Activated T-helper 9 cell treated with anti-CD3 and anti-CD28 coated beads, Interleukin-2, amount 50 U/mL, for 16 hours (primary cell): ENCODE measurements around the gene RERE.

Experiments used
- DNase-seq: peaks from one replicate; pipeline ENCODE4 v3.0.0-alpha.2; 2020; ENCODE audit warnings: low read depth

RERE gene

DNA sequence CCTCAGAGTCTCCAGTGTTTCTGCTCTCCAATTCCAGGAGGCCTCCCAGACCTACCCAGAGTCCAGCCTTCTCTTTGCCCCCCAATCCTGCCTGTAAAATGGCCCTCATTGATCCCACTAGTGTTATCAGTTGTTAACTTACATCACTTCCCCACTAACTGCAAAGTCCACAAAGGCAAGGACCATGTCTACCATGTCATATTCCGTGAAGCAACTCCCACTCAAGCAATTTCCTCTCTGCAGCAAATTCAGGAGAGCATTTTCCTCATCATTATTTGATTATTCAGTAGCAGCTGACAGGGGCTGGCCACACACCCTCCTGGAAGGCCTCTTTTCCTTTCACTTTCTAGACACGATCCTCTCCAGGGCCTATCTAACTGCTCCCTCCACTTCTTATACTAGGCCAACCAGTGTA is 153.5 kb downstream of the RERE start:
- DNase-seq: no peak

DNA sequence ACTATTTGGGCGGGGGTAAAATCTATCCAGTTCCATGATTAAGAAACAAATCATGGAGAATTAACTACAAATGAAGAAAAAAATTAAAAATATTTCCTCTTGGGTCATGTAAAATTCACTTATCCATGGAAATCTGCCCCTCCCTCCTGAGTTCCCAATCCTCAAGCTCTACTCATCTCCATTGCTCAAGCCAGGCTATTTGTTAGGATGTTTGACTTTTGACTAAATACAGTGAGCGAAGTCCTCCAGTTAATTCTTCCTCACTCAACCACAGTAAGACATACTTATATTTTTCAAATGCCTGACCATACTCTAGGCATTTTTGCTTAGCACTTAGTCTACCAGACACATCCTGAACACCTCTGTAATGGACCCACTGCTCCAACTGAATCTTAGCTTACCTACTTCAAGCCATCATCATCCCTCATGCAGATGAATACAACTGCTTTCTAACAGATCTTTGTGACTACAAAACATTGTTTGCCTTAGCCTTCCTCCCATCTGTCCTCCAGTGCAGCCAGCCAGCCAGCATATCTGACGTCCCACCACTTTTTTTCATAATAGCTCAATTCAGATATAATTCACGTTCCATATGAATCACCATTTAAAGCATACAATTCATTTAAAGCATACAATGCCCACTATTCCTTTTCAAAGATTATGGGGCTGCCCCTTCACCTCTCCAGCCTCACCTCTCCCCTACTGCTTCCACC is 154.2 kb downstream of the RERE start:
- no peak for DNase-seq

DNA sequence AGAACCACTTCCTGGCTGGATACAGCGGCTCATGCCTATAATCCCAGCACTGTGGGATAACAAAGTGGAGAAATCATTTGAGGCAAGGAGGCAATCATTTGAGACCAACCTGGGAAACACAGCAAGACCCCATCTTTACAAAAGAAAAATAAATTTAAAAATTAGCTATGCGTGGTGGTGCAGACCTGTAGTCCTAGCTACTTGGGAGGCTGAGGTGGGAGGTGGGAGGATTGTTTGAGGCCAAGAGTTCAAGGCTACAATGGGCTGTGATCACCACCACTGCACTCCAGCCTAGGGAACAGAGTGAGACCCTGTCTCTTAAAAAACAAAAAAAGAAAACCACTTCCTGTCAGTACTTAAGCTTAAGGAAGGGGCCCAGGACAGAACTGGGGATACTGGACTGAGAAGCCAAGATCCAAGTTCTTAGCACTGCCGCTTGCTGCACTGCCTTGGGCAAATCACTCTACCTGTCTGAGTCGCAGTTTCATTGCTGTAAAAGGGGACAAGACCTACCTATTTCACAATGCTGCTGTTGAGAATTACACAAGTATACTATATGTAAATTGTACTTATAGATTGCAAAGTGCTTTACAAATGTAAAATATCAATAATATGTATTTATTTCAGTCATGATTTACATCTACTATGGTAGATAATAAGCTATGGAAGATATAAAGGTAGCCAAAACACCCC is 154.9 kb downstream of the RERE start:
- no peak for DNase-seq

DNA sequence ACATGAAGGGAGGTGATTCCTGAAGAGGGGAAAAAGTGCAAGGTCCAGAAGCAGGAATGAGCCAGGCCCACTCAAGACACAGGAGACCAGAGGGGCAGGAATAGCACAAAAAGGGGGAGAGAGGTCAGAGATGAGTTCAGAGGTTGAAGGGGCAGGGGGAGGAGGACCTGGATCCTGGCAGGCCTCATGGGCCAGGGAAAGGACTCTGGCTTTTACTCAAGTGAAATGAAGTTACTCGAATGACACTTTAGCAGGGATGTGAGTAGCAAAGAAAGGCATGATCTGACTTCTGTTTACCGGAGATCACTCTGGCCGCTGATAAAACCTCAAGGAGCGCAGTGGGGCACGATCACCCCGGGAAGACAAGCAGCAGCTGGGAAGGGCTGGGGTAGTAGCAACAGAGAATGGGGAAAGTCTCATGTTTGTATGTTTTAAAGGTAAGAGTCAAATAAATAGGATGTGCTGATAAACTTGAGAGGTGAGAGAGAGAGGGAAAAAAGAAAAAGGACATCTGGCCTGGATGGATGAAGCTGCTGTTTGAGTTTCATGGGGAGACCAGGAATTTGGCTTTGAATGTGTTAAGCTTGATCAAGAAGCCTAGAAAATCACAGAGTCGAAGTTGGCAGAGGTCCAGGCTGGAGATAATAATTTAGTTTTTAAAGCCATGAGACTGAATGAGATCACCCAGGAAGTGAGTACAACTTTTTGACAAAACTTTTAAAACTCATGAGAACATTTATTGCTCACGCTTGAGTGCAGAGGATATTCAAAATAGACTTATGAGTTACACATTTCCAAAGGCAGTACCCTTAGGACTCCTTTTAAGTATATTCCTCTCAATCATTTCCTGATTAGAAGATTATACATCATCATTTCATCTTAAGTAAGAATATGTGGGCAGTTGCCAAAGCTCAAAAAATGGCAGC is 156.0 kb downstream of the RERE start:
- DNase-seq: no peak

DNA sequence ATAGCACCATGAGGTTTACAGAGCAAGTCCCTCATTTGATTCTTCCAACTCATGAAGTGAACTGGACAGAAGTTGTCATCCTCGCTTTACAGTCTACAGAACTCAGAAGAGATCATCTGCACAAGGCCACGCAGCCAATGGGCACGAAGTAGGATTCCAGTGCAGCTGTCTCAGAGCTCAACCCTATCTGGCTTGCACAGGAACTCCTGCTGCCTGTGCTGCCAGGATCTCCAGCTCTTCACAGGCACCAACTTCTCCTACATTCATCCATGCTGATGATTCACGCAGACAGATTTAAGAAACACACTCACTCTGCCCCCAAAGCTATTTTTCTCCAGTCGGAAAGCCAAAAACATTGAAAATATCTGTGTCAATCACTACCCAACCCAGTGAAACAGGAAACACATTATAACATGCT is 157.0 kb downstream of the RERE start:
- no peak for DNase-seq

DNA sequence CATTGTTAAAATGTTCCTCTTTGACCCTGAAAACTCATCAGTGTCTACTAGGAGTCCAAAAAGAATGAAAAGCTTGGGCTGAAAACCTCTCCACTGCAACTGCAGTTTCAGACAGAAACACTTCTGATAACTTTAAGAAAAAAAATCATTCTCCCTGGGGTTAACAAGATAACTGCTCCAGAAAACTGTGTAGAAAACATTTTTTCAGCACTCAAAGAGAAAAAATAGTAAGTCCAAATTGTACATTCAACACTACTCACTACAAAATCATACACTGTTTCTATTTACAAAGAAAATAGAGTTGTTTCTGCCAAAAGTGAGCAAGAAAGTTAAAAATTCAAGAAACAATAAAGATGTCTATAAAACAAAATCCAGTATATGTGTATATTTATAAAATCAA is 157.8 kb downstream of the RERE start:
- no peak for DNase-seq

DNA sequence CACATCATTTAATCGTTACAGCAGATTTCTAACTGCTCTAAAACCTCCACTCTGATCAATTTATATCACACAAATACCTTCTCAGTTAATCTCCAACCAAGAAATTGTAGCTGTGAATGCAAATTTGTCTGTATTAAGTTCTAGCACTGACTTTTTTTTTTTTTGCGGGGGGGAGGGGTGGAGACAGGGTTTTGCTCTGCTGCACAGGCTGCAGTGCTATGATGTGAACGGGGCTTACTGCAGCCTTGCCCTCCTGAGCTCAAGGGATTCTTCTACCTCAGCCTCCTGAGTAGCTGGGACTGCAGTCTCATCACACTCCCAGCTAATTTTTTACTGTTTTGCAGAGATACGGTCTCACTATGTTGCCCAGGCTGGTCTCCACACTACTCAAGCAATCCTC is 163.6 kb downstream of the RERE start:
- no peak for DNase-seq

DNA sequence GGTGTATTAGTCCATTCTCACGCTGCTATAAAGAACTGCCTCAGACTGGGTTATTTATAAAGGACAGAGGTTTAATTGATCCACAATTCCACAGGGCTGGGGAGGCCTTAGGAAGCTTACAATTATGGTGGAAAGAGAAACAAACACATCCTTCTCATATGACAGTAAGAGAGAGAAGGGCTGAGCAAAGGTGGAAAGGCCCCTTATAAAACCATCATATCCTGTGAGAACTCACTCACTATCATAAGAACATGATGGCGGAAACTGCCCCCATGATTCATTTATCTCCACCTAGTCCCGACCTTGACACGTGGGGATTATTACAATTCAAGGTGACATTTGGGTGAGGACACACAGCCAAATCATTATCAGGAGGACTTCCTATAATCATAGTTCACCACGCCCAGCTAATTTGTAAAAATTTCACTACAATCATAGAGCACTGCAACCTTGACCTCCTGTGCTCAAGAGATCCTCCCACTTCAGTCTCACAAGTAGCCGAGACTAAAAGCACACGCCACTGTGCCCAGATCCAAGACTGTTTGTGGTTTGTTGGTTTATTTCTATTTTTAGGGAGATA is 164.9 kb downstream of the RERE start:
- no peak for DNase-seq

DNA sequence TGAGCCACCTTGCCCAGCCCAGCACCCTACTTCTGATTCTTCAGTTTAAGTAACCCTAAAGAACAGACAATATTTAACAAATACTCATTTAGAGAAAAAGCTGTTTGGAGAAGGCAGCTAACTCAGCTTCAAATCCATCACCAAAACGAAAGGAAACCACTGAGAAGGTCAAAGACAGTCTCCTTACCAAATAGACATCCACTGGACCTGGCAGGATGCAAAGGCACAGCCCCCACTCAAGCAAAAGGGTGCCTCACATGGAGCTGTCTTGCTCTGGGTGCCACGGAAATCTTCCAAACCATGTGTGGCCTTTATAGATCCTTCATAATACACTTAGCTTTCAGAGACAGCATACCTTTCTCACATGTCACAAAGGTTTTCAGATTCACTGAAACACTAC is 165.5 kb downstream of the RERE start:
- DNase-seq: no peak

DNA sequence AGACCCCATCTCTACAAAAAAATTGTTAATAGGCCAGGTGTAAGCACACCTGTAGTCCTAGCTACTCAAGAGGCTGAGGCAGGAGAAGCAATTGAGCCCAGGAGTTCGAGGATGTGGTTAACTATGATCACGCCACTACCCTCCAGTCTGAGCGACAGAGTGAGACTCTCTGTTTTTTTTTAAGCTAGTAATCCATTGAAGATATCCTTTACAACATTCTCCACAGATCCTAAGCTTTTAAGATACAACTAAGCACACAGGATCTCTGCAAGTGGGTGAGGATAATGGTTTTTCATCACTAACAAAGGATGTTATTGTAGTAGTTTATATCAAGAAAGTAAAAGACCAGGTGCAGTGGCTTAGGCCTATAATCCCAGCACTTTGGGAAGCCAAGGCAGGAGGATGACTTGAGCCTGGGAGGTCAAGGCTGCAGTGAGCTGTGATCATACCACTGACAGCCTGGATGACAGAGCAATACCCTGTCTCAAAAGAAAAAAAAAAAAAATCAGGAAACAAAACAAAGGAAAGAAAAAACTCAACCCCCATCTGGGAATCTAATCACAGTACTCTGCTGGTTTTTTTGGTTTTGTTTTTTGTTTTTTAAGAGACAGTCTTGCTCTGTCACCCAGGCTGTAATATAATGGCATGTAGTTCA is 166.1 kb downstream of the RERE start:
- no peak for DNase-seq

DNA sequence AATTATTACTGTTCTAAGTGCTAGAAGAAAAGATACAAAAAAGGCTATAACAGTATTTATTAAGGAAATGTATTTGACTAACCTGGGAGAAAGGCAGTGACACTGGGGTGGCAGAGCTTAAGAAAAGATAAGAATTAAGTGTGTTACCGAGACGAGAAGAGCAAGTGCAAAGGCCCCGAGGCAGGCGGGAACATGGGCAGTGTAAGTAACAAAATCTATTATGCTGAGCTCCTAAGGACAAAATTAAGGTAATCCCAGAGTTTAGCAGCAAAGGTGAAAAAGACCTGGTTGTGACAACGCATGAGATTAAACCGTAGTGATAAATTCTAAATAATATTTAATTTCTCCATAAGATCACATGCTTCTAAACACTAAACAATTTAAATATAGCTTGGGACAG is 167.6 kb downstream of the RERE start:
- no peak for DNase-seq

DNA sequence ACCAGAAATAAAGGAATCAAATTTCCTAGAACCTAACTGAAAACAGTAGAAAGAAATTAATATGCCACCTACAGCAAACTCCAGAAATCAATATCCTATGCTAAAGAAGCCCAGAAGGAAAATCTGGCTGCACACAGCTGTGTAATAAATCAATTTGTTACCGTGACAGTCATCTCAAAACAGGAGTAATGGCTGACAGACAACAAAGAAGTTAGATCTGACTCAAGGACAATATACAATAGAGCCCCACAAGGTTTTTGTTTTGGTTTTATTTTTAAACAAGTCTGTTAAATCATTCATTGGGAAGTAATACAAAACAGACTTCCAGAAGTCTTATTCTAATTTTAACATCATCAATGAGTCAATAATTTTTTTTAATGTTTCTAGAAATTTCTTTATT is 168.4 kb downstream of the RERE start:
- DNase-seq: no peak

DNA sequence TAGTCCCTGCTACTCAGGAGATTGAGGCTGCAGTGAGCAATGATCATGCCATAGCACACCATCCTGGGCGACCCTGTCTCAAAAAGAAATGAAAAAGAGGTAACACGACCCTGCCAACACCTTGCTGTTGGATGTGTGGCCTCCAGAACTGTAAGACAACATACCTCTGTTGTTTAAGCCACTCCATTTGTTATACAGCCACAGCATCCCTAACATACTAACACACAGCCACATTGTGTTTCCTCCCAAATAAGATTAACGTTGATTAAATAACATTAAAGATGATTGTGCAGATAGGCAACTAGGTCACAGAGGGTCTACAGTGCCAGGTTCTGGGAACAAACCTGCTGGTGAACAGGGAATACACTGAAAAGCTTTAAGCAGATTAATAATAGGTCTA is 170.4 kb downstream of the RERE start:
- DNase-seq: no peak

DNA sequence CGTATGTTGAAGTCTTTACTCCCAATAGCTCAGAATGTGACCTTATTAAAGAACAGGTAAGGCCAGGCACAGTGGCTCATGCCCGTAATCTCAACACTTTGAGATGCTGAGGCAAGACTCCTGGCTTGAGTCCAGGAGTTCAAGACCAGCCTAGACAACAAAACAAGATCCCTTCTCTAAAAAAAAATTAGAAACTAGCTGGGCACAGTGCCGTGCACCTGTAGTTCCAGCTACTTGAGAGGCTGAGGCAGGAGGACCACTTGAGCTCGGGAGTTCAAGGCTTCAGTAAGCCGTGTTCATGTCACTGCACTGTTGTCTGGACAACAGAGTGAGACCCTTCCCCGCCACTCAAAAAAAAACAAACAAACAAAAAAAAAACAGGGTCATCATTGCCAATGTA is 171.3 kb downstream of the RERE start:
- no peak for DNase-seq

DNA sequence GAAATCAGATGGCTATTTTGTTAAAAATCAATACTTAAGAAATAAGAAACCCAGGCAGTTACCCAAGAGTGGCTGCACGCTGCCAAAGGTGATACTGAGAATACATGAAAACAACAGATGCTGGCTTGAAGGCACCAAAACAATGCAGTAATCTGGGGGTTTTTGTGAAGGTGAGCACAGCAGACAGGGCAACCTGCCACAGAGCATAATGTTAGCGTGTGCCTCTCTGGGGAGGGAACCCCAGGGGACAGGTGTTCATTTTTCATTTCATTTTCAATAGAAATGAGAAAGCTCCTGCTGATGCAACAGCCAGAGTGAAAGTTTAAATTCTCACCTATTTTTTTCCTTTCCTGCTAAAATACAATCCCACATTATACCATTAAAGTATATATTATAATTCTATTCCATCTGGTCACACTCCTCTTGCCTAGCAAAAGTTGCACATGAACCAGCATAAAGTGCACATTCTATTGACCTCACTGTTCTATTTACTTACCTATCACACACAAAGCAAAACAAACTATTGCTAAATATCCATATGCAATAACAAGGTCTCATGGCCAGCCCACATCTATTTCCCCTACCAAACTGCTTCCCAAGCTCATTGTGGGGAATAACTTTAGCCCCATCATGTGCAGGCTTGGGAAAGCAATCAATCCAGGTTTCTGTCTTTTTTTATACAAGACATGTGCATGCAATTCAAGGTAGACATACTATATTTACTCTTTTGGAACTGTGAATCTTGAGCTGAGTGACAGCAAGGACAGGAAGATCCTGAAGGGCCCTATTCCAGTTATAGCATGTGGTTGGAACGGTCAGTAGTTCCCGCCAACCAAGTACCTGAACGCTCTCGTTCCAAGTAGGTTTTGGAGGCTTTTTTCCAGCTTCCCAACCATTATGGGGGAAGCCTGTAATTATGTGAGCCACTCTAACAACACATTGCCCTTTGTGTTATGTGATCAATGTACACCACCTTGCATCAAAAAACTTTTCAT is 173.6 kb downstream of the RERE start:
- DNase-seq: no peak

DNA sequence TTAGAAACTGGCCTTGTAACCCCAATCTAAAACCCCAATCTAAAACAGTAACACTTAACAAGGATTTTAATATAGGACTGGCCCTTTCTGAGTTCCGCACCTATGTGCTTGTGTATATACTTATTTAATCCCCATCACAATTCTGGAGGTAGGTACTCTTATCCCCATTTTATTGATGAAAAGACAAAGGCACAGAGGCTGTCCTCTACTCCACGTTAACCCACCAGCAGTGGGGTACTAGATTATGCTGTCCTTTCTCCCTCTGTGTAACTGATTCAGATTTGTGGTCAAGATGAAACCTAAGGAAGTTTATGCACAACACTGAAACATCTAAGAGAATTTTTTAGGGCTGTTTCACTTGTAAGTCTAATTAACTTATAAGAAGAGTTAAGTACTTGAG is 175.3 kb downstream of the RERE start:
- DNase-seq: no peak

DNA sequence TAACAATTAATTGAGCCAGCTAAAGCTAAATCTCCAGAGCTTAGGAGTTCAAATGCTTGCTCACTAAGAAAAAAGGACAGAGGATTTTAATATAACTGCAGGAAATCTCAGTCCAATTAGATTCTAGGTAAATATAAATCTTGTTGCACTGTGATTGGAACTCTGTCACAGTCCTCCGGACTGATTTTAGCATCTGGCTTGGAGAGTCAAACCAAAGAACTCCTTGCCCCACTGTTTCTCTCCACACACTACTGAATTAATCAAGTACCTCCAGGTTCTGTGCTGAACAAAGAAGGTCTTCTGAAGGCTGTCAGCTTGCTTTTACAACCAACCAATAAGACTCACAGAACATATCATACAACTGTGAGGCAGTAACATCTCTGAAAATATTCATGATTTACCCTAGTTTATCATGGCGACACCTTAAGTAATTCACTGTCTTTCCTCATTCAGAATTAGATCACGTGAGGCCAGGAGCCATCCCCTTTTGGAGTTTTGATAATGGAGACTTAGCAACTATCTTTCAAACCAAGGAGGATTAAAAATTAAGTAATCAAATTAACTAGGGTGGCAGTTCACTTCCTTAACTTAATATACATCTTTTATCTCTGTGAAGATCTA is 176.0 kb downstream of the RERE start:
- no peak for DNase-seq

DNA sequence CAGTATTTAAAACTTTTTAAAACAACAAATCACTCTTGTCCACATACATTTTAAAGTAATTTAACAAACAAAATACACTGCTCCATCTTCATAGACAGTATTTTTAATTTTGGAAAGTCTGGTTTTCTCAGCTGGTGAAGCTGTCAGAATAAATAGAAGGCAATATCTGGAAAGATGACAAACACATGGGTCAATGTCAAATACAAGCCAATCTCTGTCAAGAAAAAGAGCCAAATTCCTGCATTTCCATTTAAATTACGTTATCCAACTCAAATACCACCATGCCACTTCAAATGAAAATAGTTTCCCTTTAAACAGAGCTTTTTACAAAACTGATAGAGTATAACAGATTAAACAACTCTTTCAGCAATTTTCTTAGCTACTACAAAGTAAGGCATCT is 176.5 kb downstream of the RERE start:
- no peak for DNase-seq

DNA sequence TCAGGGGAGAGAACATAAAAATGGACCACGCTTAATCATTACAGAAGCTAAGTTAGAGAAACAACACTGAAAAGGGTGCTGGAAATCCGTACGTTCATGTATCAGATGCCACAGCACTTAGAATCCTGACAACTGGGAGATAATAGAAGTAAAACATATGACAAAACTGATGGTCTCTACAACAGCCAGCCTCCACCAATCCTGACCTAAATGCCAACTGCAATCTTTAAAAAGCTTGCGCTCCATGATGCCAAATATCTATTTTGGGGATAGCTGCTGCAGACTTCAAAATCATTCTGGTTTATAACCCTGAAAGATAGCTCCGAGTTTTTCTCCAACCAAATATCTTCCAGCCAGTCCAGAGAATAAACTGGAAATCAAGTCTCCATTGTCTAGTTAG is 178.3 kb downstream of the RERE start:
- DNase-seq: no peak
